ENCODE results near the gene TCF15. TPM values are rescaled to one million over a fixed set of nuclear protein-coding genes. Genes with fewer than 3 reads are reported as not detected.

TCF15 gene
- total and polyA plus RNA-seq, 11 donors: 5.8 to 18.0 (median 10.0) TPM

DNA sequence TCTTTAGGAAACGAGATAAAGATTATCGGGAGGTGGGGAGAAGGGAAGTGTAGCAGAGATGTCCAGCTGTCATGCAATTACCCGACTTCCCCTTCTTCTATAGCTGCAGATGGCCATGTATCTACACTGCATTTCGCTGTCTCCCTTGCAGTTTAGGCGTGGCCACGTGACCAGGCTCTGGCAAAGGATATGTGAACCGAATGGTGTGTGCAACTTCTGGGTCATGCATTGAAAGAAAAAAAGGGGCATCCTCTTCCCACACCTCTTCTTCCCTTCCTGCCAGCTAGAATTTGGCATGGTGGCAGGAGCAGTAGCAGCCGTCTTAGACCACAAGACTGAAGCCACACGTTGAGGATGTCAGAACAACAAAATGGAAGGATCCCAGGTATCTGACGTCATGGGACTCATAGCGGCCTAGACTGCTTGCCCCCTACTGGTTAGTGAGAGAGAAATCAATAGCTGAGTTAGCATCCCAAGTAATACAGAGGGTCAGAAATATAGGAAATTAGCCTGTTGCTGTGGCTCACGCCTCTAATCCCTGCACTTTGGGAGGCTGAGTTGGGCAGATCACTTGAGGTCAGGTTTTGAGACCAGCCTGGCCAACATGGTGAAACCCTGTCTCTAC, 32.8 kb downstream of the TCF15 start:
- no peaks in the 10 kb centered on the region for H3K36me3 ChIP-seq
- no peaks in the 10 kb centered on the region for H3K9me3 ChIP-seq
- no peak for TF ChIP-seq POLR2A (IDR thresholded peaks at IDR 0.05)
- TF ChIP-seq, protein P1, sequence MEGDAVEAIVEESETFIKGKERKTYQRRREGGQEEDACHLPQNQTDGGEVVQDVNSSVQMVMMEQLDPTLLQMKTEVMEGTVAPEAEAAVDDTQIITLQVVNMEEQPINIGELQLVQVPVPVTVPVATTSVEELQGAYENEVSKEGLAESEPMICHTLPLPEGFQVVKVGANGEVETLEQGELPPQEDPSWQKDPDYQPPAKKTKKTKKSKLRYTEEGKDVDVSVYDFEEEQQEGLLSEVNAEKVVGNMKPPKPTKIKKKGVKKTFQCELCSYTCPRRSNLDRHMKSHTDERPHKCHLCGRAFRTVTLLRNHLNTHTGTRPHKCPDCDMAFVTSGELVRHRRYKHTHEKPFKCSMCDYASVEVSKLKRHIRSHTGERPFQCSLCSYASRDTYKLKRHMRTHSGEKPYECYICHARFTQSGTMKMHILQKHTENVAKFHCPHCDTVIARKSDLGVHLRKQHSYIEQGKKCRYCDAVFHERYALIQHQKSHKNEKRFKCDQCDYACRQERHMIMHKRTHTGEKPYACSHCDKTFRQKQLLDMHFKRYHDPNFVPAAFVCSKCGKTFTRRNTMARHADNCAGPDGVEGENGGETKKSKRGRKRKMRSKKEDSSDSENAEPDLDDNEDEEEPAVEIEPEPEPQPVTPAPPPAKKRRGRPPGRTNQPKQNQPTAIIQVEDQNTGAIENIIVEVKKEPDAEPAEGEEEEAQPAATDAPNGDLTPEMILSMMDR (IDR thresholded peaks at IDR 0.05): peak in 2 of 12 donors; percentile 9 to 20
- peaks cover 0 to 53% (median 32%) of the 10 kb centered on the region in 12 donors for H3K4me1 ChIP-seq
- H3K27ac ChIP-seq: peak overlapping the region in 3 of 12 donors; percentile 19 to 89 (median 29)
- no peak for DNase-seq
- H3K27me3 ChIP-seq: peaks cover 0 to 5% (median 0%) of the 10 kb centered on the region in 9 donors
- no peak for ATAC-seq
- H3K4me3 ChIP-seq: no peak overlapping the region
- 62 to 68% (median 65%) methylated on average over 12 of the region's 12 CpGs for WGBS, 4 donors
- intact Hi-C loops (cut with DNase I): no loop called here

DNA sequence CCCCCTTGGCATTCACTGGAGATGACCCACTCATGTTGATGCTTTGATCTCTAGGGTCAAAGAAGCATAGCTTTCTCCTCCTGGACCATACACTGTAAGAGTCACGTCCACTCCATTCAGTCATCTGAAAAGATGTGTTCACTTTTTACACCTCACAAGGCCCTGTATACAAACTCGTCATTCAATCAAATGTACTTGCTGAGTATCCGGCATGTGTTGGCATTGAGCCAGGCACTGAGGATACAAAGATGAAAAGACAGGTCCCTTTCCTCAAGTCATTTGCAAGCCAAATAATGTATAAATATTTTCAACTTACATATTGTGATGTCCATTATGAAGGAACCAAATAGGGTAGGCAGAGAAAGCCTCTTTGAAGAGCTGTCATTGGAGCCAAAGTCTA, 34.0 kb downstream of the TCF15 start:
- H3K4me3 ChIP-seq: no peak overlapping the region
- DNase-seq: no peak
- H3K36me3 ChIP-seq: no peaks in the 10 kb centered on the region
- peaks cover 3 to 63% (median 43%) of the 10 kb centered on the region in 12 donors for H3K4me1 ChIP-seq
- TF ChIP-seq, protein P1 (IDR thresholded peaks at IDR 0.05): no peak
- no peak for TF ChIP-seq POLR2A (IDR thresholded peaks at IDR 0.05)
- no peaks in the 10 kb centered on the region for H3K9me3 ChIP-seq
- ATAC-seq: no peak
- H3K27me3 ChIP-seq: peaks cover 0 to 5% (median 0%) of the 10 kb centered on the region in 9 donors
- intact Hi-C loops (cut with DNase I): no loop called here
- WGBS, 4 donors: 32 to 54% (median 39%) methylated on average over 3 of the region's 3 CpGs
- H3K27ac ChIP-seq: peak overlapping the region in 8 of 12 donors; percentile 12 to 93 (median 83)

DNA sequence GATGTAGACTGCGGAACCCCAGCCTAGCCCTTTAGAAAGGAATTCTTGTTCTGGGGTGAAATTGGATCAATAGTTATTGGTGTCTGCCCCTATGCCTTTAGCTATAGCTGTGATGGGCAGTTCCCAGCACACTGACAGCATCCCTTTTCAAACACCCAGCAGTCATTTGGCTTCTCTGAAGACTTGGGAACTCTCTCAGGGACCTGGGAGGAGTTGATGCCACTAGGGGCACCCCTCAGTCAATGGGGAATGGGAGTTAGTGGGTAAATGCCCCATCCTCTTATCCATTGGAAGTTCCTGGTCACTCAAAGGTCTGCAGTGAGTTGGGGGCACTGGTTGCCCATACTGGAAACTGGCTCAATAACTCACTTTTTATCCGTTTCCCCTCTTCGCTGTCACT, 34.9 kb downstream of the TCF15 start:
- 90 to 95% (median 95%) methylated on average over 3 of the region's 3 CpGs for WGBS, 4 donors
- no peak overlapping the region for H3K4me3 ChIP-seq
- no peak for DNase-seq
- H3K36me3 ChIP-seq: no peaks in the 10 kb centered on the region
- peaks cover 0 to 5% (median 0%) of the 10 kb centered on the region in 9 donors for H3K27me3 ChIP-seq
- intact Hi-C loops (cut with DNase I): loop anchor here in 2 of 10 donors (2.0 kb wide), 2 partner anchors 14 to 18 kb away; no protein-coding TSS in a partner anchor
- H3K27ac ChIP-seq: peak overlapping the region; percentile 5 to 93 (median 82)
- TF ChIP-seq, protein P1 (IDR thresholded peaks at IDR 0.05): no peak
- TF ChIP-seq POLR2A (IDR thresholded peaks at IDR 0.05): no peak
- peaks cover 4 to 66% (median 47%) of the 10 kb centered on the region in 12 donors for H3K4me1 ChIP-seq
- ATAC-seq: no peak
- no peaks in the 10 kb centered on the region for H3K9me3 ChIP-seq

DNA sequence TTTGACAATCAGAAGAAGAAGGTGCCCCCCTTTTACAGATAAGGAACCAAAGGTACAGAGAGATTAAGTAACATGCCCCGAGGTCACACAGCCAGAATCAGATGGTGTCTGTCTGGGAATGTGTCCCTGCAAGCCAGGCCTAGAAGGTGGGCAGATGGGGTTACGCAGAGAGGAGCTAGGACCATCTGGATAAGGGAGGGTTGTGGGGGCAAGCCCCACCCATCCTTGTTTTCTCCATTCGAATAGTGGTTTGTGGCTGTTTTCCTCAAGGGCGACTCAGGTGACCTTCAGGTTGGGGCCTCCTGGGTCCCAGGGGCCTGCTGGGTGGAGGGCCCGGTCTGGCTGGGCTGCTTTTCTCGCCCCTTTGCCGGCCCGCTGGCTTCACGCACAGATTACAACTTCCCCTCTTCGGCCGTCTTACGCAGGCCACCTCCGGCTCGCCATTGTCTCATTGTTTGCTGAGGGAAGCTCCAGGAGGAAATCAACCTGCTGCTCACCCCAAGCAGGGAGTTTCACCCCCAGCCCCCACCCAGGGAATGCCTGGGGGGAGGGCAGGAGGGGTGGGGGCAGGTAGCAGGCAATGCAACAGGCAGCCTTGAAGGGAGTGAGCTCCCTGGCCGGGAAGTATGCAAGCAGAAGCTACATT, 35.7 kb downstream of the TCF15 start:
- Histone ChIP-seq H3K27me3 (peaks cover 0 to 5% (median 0%) of the 10 kb centered on the region in 9 donors), H3K9me3 (no peaks in the 10 kb centered on the region), H3K27ac (peak overlapping the region; percentile 45 to 93 (median 82)), H3K36me3 (no peaks in the 10 kb centered on the region), H3K4me1 (peaks cover 4 to 66% (median 47%) of the 10 kb centered on the region in 12 donors), H3K4me3 (no peak overlapping the region)
- intact Hi-C loops (cut with DNase I): loop anchor here in 5 of 10 donors (2.0 to 5.0 kb wide), 3 partner anchors 14 to 33 kb away; no protein-coding TSS in a partner anchor
- ATAC-seq: peak; percentile 47 to 82 (median 62)
- DNase-seq: peak; percentile 63 to 78 (median 72)
- TF ChIP-seq, protein P1 (IDR thresholded peaks at IDR 0.05): no peak
- TF ChIP-seq POLR2A (IDR thresholded peaks at IDR 0.05): no peak
- 62 to 78% (median 70%) methylated on average over 15 of the region's 15 CpGs for WGBS, 4 donors

Data from heart left ventricle (tissue), 16 donors.